ENCODE data around the gene CDKAL1. TPM values are rescaled to one million over a fixed set of nuclear protein-coding genes. Genes with fewer than 3 reads are reported as not detected.

Gene CDKAL1
- total and polyA plus RNA-seq, 11 donors, result 3.2 to 14.3 (median 9.3) TPM

DNA sequence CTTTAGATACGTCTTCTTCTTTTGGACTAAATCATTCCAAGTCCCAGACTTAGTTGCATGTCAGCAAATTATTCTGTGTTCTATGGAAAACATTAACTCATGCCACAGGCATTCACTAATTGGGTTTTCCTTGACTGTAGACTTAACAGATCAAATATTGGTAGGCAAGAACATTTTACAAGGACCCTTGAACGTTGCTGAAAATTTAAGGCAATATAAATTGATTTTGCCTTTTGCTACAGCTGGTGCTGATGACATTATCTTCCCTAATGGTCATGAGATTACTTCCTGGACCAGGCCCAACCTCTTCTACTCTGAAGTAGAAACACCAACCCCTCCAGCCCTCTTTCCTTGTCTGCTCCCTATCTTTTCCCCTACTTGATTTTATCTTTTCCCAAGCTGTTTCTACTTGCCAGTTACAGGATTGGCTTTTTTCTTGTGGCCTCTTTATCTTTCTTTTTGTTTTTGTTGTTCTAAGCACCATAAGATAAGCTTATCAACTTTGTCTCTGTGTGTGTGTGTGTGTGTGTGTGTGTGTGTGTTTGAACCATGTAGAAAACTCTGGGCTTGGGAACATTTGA is 545.3 kb downstream of the CDKAL1 start:
- intact Hi-C loops (cut with DNase I), result no loop called here
- WGBS, 4 donors, result 56 to 57% (median 56%) methylated on average over 2 of the region's 2 CpGs
- ATAC-seq (no peak), DNase-seq (no peak)
- Histone ChIP-seq H3K4me1 (peaks cover 0 to 9% (median 0%) of the 10 kb centered on the region in 12 donors), H3K36me3 (no peaks in the 10 kb centered on the region), H3K4me3 (no peak overlapping the region), H3K27ac (no peak overlapping the region), H3K9me3 (peaks cover 0 to 9% (median 0%) of the 10 kb centered on the region in 12 donors), H3K27me3 (no peaks in the 10 kb centered on the region)
- TF ChIP-seq, protein P1, sequence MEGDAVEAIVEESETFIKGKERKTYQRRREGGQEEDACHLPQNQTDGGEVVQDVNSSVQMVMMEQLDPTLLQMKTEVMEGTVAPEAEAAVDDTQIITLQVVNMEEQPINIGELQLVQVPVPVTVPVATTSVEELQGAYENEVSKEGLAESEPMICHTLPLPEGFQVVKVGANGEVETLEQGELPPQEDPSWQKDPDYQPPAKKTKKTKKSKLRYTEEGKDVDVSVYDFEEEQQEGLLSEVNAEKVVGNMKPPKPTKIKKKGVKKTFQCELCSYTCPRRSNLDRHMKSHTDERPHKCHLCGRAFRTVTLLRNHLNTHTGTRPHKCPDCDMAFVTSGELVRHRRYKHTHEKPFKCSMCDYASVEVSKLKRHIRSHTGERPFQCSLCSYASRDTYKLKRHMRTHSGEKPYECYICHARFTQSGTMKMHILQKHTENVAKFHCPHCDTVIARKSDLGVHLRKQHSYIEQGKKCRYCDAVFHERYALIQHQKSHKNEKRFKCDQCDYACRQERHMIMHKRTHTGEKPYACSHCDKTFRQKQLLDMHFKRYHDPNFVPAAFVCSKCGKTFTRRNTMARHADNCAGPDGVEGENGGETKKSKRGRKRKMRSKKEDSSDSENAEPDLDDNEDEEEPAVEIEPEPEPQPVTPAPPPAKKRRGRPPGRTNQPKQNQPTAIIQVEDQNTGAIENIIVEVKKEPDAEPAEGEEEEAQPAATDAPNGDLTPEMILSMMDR (IDR thresholded peaks at IDR 0.05), result no peak
- TF ChIP-seq POLR2A (IDR thresholded peaks at IDR 0.05), result no peak

DNA sequence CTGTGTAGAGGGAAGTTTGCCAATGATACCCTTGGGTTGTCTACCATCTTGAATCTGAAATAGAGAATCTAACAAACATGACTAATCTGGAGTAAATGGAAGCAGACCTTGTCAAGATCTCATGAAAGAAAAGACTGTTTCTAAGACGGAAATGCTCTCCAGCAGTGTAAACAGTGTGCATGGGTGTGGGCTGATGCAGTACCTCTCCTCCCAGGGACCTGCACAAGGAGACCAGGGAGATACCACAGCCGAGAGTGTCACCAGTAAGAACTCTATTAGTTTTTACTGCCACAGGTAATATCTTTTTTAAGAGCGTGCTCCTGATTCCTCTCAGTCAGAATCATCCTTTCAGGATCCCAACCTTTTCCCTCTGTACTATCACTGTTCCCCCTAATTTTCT is 546.0 kb downstream of the CDKAL1 start:
- ATAC-seq, result no peak
- H3K27me3 ChIP-seq, result no peaks in the 10 kb centered on the region
- 92 to 95% (median 94%) methylated on average over 3 of the region's 3 CpGs for WGBS, 4 donors
- H3K27ac ChIP-seq, result no peak overlapping the region
- peaks cover 0 to 9% (median 0%) of the 10 kb centered on the region in 12 donors for H3K9me3 ChIP-seq
- H3K4me3 ChIP-seq, result no peak overlapping the region
- H3K36me3 ChIP-seq, result no peaks in the 10 kb centered on the region
- H3K4me1 ChIP-seq, result peaks cover 0 to 9% (median 0%) of the 10 kb centered on the region in 12 donors
- TF ChIP-seq, protein P1 (IDR thresholded peaks at IDR 0.05), result no peak
- TF ChIP-seq POLR2A (IDR thresholded peaks at IDR 0.05), result no peak
- DNase-seq, result no peak
- intact Hi-C loops (cut with DNase I), result no loop called here

DNA sequence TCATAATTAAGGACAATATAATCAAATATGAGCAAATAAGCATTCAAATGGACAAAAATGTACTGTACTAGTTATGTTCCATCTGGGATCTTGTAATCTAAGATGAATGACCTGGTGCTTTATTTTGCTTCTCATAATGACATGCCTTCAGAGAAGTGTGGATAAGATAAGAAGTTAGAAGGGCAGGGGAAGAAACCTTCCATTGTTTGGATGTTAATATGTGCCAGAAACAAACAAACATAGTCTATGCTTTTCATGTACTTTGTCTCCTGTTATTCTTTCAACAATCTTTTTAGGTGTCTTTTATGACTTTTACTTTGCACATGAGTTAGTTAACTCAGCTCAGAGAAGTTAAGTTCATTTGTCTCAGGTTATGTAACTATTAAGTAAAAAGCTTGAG is 547.8 kb downstream of the CDKAL1 start:
- no peak overlapping the region for H3K4me3 ChIP-seq
- intact Hi-C loops (cut with DNase I), result no loop called here
- H3K27ac ChIP-seq, result no peak overlapping the region
- peaks cover 0 to 9% (median 0%) of the 10 kb centered on the region in 12 donors for H3K4me1 ChIP-seq
- TF ChIP-seq, protein P1 (IDR thresholded peaks at IDR 0.05), result no peak
- no peak for TF ChIP-seq POLR2A (IDR thresholded peaks at IDR 0.05)
- H3K36me3 ChIP-seq, result no peaks in the 10 kb centered on the region
- no peaks in the 10 kb centered on the region for H3K27me3 ChIP-seq
- H3K9me3 ChIP-seq, result peaks cover 0 to 8% (median 0%) of the 10 kb centered on the region in 12 donors
- ATAC-seq, result no peak
- DNase-seq, result no peak

DNA sequence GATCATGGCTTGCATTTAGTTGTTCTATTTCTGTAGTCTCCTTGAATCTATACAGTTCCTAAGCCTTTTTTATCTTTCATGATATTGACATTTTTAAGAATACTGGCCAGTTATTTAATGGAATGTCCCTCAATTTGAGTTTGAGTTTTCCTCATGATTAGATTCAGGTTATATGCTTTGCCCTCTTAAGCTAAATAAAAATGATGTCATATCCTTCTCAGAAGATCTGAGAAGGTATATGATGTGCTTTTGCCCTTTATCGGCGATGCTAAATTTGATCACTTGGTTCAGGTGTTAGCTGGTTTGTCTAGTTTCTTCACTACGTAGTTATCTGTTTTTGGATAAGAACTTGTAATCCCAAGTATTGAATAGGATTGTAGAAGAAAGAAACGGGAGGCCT is 549.5 kb downstream of the CDKAL1 start:
- H3K36me3 ChIP-seq, result no peaks in the 10 kb centered on the region

More for the DNA sequence above, 549.5 kb downstream of the CDKAL1 start:
- no peaks in the 10 kb centered on the region for H3K27me3 ChIP-seq
- WGBS, 4 donors, result 86 to 99% (median 93%) methylated on average over 4 of the region's 4 CpGs
- peaks cover 0 to 9% (median 0%) of the 10 kb centered on the region in 12 donors for H3K4me1 ChIP-seq
- no peak overlapping the region for H3K4me3 ChIP-seq
- ATAC-seq (no peak), DNase-seq (no peak)
- no peaks in the 10 kb centered on the region for H3K9me3 ChIP-seq
- TF ChIP-seq, protein P1 (IDR thresholded peaks at IDR 0.05), result no peak
- no peak for TF ChIP-seq POLR2A (IDR thresholded peaks at IDR 0.05)
- intact Hi-C loops (cut with DNase I), result no loop called here
- no peak overlapping the region for H3K27ac ChIP-seq
